Activated effector memory CD4-positive, alpha-beta T cell treated with Interleukin-2 at 50 U/mL for 16 hours (primary cell): ENCODE data around the gene DNAJC24.
"Not testable (repeated sequence)": the region's sequence is repeated elsewhere in the genome, so short reads cannot be mapped to it uniquely, and the experiment has no call there.

Experiments used
- DNase-seq: peaks from one replicate; pipeline ENCODE4 v3.0.0-alpha.2; 2020

Gene DNAJC24

DNA sequence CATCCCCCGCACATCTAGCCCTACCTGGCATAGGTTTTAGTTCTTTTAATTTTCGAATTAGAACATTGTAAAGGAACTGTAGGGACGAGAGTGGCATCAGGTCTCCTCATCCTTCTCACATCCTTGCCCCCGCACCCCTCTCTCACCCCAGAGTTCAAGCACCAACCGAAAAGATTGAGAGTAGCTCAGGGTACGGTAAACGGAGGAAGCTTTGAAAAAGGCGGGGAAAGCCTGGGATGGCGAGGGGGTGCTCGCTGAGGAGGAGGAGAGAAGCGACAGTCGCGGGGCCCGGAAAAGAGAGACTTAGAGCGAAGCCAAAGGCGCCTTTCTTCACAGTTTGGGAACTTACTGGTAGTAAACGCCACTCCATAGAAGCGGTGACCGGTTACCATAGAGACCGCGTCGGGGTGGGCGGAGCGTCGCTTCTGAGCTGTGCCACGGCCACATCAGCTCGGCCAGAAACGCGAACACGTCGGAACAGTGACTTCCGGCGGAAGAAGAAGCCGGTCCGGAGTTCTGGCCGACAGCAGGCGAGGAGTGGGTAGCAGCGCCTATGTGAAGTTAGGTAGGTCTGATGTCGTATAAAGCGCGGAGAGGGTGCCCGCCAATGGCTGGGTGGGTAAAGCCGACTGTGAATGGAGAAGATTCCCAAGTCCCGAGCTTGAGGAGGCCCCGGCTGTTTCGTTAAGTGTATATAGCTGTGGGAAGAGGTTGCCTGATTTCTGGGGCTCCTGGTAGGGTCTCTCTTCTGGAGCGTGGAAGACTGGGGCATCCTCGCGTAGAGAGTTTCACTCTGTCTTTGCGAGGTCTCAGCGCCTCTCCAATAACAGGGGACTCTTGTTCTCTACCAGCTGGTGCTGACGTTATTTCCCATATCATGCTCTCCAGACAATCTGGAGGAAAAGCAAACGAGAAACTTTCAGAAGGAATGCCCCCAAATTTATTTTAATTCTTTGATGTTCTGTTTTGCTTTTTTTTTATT is at the start of gene DNAJC24, which contains the start of gene DCDC1:
Gene DNAJC24, plus strand, starts transcription at position 513 of the 982 bp plus-strand sequence. CDS start 889 bp downstream, outside the sequence.
Gene DCDC1, minus strand, starts transcription at position 392 of the 982 bp plus-strand sequence. CDS start 41,459 bp downstream, outside the sequence.
- peak; percentile 86 for DNase-seq

DNA sequence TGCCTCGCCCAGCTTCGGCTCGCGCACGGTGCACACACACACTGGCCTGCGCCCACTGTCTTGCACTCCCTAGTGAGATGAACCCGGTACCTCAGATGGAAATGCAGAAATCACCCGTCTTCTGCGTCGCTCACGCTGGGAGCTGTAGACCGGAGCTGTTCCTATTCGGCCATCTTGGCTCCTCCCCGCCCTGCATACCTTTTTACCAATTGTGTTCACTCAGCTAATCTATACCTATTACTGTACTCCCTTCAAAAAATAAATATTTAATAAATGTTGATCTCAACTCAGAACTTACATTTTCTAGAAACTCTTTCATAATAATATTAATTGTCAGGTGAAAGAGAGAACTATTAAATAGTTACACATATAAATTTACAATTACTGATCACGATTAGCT is 48.2 kb upstream of the DNAJC24 start:
- not testable (repeated sequence) for DNase-seq

DNA sequence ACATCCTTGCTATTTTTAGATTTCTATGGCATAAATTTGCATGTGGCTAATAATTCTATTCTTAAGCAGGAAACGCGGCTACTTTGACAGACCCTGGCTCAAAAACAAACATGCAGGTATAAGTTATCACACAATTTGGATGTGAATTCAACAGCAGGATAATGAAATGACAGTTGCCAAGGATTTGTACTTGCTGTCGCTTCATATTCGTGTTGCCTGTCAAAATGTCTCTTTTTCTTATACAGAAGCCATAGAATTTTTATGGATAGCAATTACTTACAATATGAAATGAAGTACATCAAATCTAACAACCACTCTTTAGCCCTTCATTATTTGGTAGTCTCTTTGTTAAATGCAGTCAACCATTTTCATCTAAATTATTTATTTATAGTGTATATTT is 46.5 kb upstream of the DNAJC24 start:
- no peak for DNase-seq

GRCh38 chr11:31325160-31325559 is 44.5 kb upstream of the DNAJC24 start:
- DNase-seq: no peak

DNA sequence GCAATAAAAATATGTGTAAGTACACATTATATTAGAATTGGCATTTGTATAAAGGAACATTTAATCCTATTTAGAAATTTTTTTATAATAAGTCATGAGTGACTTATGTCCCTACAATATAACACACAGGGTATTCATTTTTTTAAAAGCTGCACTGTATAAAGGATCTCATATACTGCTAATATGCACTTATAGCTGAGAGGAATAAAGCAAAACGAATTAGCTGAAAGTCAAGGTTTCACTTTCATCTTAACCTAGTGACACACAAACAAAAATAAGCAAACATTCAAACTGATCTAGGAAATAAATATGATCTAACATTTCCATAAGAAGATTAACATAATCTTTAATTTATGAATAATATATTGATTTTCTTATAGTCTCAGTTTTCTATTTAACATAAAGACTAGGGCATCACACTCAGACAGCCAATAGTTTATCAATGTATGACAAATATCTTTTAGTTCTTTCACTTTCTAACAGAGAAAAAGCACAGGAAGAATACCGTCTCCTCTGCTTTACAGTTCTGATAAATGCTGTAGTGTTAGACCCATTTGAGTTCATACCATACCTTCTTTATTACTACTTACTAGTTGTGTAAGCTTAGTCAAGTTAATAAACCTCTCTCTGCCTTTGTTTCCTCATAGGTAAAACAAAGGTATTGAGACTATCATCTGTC is 43.1 kb upstream of the DNAJC24 start:
- DNase-seq: no peak

DNA sequence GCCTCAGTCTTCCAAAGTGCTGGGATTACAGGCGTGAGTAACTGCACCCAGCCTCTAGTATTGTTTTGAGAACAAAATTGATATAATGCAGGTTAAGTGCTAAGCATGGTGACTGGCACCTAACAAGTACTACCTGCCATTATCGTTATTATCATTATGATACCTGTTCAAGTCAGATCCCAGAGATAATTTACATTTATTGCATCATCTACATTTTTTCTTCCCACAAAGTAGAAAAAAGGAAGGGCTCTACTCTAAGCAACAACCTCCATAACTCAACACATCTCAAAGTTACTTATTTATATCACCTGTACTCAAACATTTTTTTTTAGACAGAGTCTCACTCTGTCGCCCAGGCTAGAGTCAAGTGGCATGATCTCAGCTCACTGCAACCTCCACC is 42.2 kb upstream of the DNAJC24 start:
- DNase-seq: no peak

DNA sequence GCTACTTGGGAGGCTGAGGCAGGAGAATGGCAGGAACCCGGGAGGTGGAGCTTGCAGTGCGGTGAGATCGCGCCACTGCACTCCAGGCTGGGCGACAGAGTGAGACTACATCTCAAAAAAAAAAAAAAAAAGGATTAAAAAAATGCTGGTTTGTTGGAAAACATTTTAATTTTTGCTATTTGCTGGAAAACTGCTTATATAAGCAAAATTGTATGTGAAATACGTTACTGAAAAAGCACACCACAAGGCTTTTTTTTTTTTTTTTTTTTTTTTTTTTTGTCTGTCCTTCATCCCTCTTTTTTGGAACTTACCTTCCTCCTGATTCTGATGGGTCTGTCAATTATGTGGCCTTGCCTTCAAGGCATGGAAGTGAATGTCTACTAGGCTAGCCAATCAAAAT is 41.0 kb upstream of the DNAJC24 start:
- no peak for DNase-seq

- no peak for DNase-seq
Observed at GRCh38 chr11:31337806-31338205, 31.9 kb upstream of the DNAJC24 start.

GRCh38 chr11:31340903-31341572 is 28.6 kb upstream of the DNAJC24 start:
- no peak for DNase-seq

DNA sequence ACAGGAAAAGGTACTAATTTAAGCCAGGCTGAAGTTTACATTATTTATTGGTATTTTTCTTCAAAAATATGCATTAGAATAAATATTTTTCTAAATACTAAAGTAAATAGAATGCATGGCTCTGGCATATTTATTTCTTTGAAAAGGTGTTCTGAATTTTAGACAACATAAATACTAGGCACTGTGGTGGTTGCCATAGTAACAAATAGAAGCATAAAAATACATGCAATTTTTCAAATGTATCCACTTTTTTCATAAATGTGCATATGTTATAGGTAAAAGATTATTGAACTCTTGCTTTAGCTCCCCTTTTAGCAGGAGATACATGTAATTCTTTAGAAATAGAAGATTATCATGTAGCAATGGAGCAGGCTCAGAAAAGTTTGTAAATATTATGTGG is 18.5 kb upstream of the DNAJC24 start:
- DNase-seq: no peak

- no peak for DNase-seq
Observed at GRCh38 chr11:31355131-31355530, 14.5 kb upstream of the DNAJC24 start.

DNA sequence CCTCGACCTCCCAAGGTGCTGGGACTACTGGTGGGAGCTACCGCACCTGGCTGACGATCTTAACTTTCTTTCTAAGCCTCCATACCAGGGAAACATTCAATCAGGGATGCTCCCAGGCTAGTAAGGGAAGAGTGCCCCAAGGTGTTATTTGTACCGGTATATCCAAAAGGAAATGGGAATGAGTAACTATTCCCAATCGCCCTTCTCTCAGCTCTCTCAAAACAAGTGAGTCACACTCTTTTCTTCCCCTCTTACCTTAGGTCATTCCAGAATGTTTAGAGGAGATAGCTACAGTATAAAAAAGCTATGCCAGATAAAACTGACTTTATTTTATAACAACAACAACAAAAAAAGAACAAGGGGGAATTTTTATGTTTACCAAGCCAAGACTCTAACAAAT is 13.8 kb upstream of the DNAJC24 start:
- no peak for DNase-seq

DNA sequence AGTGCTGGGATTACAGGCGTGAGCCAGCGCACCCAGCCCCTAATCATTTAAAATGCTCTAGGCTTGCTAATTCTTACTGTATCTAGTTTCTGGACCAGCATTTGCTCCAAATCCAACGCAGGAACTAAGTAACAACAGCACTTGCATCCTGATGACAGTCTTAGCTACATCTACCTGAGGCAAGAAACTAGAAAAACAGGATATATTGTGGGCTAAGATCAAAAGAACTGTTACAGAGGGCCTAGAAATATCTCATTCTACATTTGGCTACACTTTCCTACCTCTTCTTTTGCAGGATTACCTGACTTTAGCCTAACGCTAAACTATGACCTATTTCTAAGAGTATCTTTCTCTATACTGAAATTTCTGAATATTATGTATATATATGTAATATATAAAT is 7.9 kb upstream of the DNAJC24 start:
- DNase-seq: no peak

GRCh38 chr11:31366795-31367194 is 2.9 kb upstream of the DNAJC24 start:
- peak; percentile 32 for DNase-seq

DNA sequence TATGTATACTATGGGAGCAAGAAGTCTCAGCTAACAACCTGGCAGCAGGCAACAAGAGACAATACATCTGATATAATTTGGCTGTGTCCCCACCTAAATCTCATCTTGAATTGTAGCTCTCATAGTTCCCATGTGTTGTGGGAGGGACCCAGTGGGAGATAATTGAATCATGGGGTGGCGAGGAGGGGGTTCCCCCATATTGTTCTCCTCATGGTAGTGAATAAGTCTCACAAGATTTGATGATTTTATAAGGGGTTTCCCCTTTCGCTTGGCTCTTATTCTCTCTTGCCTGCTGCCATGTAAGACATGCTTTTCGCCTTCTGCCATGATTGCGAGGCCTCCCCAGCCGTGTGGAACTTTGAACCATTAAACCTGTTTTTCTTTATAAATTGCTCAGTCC is 6.2 kb downstream of the DNAJC24 start:
- DNase-seq: no peak

DNA sequence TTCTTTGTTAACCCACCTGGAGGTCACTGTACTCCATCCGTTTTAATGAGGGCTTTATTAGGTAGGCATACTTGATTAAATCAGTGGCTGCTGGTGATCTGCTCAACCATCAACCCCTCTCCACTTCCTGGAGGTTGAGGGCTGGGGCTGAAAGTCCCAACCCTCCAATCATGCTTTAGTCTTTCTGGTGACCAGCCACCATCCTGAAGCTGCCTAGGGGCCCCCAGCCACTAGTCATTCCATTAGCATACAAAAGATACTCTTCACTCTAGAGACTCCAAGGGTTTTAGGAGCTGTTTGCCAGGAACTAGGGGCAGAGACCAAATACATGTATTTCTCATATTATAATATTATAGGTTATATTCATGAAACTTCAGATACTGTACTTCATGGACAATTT is 13.5 kb downstream of the DNAJC24 start:
- no peak for DNase-seq

- DNase-seq: no peak
Observed at GRCh38 chr11:31387379-31387778, 17.7 kb downstream of the DNAJC24 start.

- no peak for DNase-seq
Observed at GRCh38 chr11:31397239-31397834, 27.7 kb downstream of the DNAJC24 start.

- DNase-seq: no peak
Observed at GRCh38 chr11:31404614-31405013, 35.0 kb downstream of the DNAJC24 start.

- no peak for DNase-seq
Observed at GRCh38 chr11:31408201-31408600, 38.5 kb downstream of the DNAJC24 start.

- DNase-seq: no peak
Observed at GRCh38 chr11:31412946-31413345, 43.3 kb downstream of the DNAJC24 start.

- no peak for DNase-seq
Observed at GRCh38 chr11:31414338-31414737, 44.7 kb downstream of the DNAJC24 start.

GRCh38 chr11:31415435-31415834 is 45.8 kb downstream of the DNAJC24 start:
- DNase-seq: no peak
